ENCODE measurements around the gene GGTLC2.

DNA sequence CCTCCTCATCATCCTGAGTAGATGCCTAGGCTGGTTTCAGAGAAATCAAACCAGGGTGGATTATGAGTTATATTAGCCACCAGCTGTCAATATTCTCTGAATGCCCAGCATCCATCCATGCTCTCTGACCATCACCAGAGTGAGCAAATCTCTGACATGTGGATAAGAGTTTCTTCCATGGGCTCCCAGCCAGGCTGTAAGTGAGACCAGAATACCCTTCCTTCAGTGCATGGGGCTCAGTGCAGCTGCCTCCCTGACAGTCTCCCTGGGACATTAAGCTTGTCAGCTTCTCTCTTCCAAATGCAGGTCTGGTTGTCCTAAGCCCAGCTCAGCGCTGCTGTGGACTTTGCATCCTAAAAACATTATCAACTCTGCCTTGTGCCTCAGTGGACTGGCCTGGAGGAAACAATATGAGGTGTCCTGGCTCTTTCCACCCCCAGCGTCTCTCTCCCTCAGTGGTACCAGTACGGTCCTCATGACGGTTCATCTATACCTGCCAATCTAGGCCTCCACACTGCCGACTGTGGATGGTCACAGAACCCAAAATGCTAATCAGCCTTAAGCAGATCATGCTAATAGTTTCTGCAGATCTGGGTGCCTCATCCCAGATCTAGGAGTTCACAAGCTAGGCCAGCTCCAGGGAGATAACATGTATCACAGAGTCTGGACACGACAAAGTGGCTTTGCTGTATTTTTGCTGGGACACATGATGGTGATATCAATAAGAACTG lies 43.7 kb upstream of the GGTLC2 start:
- TF ChIP-seq EZH2 (IDR thresholded peaks at IDR 0.05; ENCODE audit: insufficient read depth, poor library complexity, severe bottlenecking): no peak
- no peak for TF ChIP-seq EZH2phosphoT487 (IDR thresholded peaks at IDR 0.05; ENCODE audit: insufficient read depth, low read depth)
